SIG-M5 treated with dmso at 0.1 percent for 504 hours (cell line): ENCODE measurements around the gene EVX2.
A peak's percentile ranks its signal among the peaks of the same experiment; 100 is the strongest.

Source experiments
- DNase-seq: peaks from one replicate; lab custom pipeline; 2025; ENCODE audit not compliant: unreplicated experiment; lab: John Stamatoyannopoulos, UW

EVX2 gene

DNA sequence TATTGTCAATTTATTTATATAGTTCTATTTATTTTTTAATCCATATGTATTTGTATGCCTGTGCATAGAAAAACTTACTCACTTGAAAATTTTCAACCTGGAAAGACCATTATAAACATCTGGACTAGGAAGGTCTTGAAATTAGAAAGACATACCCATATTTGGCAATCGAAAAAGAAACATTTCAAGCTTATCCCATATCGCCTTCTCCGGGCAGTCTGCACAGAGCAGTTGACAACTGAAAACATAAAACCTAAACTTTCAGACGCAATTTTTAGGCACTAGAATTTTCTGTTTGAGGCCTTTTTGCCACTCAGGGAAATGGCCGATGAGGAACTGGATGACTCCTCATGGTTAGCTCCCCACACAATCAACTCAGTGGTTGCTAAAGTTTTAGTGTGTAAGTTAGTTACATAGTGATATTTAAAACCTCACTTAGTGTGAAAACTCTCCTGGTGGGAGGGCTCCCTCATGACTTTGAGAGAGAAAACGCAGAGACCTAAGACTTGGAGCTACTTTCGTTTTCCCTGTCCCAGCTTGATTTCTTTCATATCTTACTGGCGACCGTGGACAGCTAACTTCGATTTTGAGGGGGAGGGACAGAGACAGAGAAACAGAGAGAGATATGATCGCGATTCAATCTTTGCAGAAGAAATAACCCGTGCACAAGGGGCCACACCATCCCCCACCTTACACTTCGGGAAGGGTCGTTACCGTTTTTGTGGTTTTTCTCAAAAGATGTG lies 12.7 kb upstream of the EVX2 start:
- DNase-seq = peak; percentile 77

DNA sequence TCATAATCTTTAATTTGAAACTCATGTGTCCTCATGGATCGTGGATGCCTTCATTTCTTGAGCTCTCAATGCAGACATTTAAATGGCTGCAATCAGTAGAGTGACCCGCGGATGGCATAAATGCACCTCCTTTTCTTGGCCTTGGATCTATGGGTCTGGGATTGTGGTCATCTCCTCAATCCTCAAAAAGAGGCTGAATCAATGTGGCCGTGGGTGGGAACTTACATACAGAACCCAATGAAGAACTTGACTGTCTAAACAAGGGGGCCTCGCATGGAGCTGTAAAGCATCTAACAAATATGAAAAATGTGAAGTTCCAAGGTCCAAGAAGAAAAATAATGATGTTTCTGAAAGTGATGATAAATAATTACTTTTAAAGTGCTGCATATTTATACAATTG lies 11.7 kb upstream of the EVX2 start:
- no peak for DNase-seq

DNA sequence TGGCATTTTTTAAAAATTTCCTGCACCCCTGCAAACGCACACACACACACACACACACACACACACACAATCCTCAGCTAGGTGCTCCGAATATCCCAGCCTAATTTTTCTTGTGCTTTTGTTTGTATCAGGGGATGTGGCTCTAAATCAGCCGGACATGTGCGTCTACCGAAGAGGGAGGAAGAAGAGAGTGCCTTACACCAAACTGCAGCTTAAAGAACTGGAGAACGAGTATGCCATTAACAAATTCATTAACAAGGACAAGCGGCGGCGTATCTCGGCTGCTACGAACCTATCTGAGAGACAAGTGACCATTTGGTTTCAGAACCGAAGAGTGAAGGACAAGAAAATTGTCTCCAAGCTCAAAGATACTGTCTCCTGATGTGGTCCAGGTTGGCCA lies 10.6 kb upstream of the EVX2 start:
- DNase-seq = no peak

DNA sequence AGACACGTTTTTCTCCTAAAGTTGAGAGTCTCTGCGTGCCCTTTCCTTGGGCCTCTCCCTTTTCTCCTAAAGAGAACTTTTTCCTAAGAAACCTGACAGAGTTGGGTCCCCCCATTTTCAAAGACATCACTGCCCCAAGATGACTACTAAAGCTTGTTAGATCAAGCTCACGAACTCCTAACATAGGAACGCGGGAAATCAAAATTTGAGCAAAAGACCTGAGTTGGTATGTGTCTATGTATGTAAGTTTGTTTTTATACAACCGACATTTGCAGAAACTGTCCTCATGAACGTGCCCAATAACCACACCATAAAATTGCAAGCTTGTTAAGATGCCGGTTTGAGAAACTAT lies 10.1 kb upstream of the EVX2 start:
- DNase-seq = no peak

DNA sequence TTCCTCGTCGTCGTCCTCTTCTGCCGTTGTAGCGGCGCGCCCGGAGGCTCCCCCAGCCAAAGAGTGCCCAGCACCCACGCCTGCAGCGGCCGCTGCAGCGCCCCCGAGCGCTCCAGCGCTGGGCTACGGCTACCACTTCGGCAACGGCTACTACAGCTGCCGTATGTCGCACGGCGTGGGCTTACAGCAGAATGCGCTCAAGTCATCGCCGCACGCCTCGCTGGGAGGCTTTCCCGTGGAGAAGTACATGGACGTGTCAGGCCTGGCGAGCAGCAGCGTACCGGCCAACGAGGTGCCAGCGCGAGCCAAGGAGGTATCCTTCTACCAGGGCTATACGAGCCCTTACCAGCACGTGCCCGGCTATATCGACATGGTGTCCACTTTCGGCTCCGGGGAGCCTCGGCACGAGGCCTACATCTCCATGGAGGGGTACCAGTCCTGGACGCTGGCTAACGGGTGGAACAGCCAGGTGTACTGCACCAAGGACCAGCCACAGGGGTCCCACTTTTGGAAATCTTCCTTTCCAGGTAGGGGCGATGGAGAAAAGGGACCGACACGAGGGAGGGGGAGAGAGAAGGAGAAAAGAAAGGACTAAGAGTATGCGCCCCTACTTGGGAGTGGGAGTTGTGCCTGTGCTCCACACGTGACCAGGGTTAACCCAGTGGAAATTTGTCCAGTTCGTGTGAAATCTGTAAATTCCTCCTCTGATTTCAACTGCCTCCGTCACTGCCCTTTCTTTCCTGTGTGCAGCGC lies 9.6 kb upstream of the EVX2 start:
- DNase-seq = peak; percentile 50

DNA sequence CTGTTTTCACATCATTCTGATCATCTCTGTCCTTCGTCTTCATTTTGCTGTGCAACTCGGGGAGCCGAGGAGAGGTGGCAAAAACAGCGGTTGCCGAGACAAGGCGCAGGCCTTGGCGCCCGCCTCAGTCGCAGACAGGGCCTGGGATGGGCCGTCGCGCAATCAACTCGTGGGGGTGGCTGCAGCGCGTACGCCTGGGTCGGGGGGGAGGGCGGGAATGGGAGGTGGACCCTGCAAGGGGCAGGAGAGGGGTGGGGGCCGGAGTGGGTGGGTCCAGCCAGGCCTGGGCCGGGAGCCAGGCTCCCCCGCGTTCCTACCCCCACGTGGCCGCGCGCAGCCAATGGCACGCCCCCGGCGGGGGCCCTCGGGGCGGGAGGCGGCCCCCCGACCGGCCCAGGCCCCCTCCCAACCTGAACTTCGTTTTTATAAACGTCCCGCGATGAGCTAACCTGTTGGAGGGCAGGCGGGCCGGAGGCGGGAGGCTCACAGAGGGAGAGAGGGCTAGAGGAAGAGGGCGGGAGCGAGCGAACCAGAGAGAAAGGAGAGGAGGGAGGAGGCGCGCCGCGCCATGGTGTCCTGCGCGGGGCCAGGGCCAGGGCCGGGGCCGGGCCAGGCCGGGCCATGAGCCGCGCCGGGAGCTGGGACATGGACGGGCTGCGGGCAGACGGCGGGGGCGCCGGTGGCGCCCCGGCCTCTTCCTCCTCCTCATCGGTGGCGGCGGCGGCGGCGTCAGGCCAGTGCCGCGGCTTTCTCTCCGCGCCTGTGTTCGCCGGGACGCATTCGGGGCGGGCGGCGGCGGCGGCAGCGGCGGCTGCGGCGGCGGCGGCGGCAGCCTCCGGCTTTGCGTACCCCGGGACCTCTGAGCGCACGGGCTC lies 8.7 kb upstream of the EVX2 start, which contains the start of gene HOXD13:
TSS of gene HOXD13 (plus strand) at position 452 of the 875 bp plus-strand sequence. CDS start at position 622, 170 bp downstream.
- DNase-seq = peak; percentile 71

DNA sequence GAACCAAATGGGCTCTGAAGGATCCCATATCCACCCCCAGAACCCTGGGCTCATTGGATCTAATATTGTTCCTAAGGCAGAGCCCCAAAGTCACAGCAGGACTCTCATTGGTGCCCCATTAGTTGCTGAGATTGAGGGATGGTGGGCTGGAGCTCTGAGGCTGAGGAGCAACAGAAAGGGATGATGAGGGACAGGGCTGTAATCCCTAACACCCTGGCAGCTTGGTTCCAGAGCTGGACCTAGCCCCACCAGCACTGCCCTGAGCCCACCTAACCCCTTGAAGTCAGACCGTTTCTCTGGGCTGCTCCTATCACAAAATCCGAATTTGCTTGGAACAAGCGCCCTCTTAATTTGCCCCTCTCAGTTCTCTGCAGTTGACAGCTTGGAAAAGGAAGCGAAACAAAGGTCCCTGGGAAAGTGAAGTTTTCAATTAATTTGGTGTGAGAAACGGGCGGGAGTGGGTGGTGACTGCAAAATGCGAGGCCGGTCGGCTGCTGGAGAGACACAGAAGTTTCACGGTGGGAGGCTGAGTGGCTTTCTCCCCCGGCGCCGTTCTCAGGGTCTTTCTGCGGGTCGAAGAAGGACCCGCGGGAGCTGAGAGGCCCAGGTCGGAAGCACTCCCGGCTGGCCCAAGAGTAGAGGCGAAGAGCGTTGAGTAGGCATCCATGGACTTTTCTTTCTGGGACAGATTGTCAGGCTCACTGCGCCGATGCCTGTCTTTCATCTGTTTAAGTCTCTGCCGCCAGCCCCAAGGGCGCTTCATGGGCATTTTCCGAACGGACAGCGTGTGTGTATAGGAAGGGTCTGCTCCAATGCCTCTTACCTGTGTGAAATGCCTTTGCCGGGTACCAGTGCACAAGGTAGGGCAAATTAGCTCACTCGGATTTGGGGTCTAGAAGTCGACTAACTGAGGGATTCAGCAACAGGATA lies 7.8 kb upstream of the EVX2 start:
- DNase-seq = peak; percentile 44

DNA sequence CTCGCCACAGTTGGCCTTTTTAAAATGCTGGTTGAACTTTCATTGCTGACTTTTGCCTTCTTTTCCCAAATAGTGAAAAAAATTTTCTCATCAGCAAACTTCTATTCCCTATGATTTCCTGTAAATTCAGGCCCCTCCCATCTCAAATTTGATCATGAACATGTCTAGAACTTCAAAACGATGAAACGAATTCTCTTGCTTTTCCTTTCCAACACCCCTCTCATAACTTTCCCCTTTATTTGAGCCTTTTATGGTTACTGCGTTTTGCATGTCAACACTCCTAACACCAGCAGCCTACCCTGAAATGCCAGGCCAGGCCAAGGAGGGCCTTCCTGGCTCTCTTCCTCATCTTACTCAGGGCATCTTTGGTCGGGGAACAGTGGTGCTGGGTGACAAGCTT lies 7.1 kb upstream of the EVX2 start:
- no peak for DNase-seq

DNA sequence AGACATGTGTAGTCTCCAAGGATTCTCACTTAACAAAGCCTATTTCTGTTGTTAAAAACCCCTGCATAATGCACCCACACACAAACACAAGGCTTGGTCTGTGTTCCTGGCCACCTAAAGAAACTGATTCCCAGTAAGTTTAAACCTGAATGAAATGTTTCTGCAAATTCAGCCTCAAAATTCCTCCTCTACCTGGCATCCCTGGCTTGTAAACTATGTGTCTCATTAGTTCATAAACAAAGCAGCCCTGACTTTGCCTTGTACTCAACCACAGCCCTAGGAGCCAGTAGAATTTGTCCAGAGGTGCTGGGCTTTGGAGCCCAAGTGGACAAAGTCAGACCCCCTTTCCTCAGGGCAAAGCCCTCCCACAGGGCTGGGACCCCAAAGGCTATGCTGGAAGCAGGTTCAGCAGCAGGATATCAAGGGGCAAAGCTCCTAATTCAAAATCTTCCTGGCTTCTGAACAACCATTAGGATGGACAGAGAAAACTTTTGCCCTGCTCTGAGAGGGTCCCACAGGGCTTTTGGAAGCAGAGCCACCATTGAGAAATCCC lies 6.2 kb upstream of the EVX2 start:
- no peak for DNase-seq

DNA sequence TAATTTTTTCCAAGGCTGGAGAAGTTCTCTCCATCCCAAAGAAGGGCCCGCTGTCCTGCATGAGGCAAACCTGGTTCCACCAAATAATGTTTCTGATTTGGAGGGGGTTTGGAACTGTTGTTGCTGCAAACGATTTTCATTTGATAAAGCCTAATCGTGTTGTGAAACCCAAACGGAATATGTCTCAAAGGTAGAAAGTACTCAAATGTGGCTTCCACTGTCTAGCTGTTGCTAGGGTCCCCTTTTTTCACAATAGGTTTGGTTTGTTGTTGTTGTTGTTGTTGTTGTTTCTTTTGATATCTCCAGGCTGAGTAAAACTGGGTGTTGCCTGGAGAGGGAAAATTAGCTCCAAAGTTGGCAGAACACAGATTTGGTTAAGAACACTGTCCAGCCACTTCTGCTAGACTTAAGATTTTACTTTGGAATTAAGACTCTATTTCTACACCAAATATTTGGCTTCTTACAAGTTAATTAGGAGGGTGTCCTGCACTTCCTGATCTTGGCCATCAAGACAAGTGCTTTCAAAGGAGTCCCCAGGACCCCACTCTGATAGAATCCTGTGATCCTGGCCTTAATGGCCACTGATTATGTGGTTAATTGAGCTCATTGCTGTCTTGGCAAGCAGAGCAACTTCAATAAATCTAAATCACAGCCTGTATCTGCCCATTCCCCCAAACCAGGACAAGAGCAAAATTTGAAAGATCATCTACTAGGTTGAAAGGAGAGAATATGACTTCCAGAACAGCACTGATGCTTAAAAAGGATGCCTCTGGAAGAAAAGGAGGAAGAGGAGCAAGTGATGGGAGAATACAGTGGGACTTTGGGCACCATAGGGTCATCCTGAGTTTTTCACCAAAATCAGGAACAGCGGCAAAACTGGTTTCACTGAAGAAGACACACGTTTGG lies 5.4 kb upstream of the EVX2 start:
- DNase-seq = no peak

DNA sequence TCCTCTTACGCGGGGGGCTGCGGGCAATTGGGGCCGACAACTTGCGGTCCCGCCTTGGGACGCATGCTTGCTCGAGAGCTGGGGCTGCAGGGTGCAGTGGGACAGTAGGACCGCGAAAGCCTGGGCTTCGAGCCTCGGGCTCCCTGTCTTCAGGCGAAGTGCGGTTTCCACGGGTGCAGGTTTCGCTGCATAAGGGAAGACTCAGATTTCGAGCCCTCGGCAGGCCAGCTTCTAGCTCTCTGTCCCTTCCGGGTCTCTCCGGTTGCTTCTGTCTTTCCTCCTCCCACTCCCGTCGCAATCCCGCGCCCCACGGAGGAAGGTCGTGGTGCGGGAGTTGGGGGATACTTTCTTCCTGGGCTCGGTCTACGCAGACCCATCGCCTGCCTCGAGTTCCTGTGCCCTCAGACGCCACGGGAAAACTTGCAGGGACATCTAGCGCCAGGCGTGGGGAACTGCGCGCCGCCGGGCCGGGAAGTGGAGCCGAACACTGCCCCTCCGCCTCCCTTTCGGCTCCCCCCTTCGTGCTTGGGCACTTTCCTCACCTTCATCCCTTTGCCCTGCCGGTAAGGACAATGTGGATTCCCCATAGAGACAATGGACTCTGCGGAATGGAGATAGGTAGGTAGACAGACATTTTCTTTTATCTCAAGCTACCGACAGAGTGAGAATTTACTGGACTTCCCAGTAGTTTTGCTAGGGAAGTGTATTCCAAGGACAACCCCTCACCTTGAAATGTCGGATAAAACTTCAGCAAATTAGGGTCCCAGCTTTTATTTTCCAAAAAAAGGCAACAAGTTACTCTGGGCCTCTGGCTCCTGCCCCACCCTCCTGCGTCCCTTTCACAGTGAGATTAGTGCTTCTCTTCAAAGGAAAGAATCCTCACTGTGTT lies 4.5 kb upstream of the EVX2 start:
- peak; percentile 48 for DNase-seq

DNA sequence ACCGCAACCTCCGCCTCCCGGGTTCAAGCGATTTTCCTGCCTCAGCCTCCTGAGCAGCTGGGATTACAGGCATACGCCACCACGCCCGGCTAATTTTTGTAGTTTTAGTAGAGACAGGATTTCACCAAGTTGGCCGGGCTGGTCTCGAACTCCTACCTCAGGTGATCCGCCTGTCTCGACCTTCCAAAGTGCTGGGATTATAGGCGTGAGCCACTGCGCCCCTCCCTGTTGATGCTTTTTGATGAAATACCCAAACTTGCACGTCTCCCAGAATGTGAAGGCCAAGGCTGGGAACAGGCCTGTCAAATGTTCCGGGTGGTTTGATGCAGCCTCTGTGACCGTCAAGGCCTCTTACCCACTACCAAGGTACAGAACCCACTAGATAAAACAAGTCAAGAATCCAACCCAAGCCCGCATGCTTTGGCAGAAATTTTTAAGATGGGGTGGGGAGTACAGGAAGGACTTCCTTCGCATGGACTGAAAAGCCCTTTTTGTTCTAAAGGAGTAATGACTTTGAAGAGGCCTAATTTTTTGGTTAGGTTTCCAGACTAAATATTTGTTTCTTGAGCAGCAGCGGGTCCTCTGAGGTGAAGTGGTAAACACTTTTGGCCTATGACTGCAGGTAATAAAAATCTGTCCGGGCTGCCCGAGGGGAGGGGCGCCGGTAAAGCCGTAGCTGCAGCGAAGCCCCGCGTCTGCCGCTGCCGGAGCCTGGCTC lies 3.7 kb upstream of the EVX2 start:
- no peak for DNase-seq

DNA sequence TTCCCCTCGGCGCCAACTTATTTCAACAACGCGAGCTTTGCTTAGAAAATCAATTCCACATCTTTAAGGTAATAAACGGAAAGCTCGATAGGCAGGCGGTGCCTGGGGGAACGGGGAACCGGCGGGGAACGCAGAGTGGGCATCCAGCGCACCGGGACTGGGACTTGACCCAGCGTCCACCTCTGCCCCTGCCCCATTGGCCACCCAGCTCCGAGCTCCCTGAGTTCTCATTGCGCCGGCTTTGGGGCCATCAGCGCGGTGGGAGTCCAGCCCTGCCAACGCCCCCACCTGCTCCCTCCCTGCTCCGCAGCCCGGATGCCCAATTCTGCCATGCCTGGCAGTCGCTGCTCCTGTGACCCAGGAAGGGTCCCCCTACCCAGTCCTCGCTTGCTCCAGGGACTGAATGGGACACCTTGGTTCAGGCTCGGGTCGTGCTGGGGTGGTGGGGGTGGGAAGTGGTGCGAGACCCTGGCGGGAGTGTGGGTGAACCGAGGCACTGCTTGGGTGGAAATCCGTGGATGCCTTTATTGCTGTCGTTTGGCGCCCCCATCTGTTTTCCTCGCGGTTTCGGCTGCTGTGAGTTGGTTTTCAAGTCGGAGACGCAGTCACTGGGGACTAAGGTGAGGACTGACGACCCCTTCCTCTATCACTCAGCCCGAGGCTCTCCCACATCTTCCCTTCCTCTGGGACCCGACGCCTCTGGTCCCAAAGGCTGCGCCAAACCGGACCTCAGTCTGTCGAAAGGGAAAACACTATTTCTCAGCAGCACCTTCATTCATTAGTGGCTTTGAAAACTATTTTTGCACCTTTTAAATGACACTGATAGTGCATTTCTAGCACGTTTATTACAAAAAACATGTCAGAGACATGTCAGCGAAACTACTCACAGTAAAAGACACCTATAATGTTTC lies 2.4 kb upstream of the EVX2 start:
- peak; percentile 66 for DNase-seq

DNA sequence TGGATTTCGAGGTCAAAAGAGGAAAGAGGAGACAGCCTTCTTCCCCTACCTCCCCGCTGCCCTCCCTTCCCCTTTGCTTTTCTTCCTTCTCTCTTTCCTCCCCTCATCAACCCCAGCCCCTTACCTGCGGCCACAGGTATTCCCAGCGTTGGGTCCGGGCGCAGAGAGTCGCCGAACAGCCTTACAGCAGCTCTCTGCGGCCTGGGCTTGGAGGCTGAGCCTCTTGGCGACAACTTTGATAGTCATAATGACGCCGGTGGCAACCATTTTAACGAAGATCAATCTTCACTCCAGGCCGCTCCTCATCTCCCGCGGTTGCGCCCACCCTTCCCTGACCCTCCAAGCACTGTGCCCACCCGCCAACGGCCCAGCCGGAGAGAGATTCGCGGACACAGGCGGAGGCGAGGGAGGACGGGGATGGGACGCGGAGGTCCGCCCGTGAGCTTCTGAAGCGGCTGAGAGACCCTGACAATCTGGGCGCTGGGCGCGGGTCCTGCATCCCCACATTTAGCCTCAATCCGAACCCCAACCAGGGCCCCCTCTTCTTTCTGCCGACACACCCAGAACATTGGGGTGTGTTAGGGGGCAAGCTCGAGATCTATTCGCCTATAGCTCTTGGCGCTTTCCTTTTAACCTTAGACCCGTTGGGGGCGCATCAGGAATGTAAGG lies 1.5 kb upstream of the EVX2 start:
- DNase-seq = no peak

DNA sequence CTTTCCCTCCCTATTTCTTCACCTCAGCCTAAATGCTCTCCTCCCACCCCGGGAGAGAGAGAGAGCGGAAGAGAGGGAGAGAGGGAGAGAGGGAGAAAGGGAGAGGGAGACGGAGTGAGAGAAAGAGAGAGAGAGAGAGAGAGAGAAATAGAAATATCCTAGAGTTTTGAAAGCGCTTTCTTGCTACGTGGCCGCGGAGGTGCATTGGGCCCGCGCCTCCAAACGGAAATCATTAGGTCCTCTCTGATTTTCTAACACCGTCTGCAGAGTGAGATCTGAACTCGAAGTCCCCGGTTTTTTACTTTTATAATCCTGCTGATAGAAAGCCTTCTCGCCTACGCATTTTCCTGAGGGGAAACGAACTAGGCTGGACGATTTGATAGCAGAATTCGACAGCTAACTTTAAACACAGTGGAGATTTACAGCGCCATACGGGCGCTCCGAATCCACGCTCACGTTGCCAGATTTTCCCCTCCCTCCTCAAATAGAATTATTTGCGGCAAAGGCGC lies 903 bp upstream of the EVX2 start:
- no peak for DNase-seq
